ENCODE results near the gene DLGAP1.

- TF ChIP-seq REST (tag by site-specific recombination; IDR thresholded peaks at IDR 0.05) = no peak
- no peak for TF ChIP-seq CTCF (tag by site-specific recombination; IDR thresholded peaks at IDR 0.05)
- TF ChIP-seq ZNF792 (tag by site-specific recombination; IDR thresholded peaks at IDR 0.05) = no peak
- no peak for TF ChIP-seq ZNF335 (tag by site-specific recombination; conservative IDR thresholded peaks at IDR 0.05)
- TF ChIP-seq ZNF571 (tag by site-specific recombination; IDR thresholded peaks at IDR 0.05) = no peak
- TF ChIP-seq GLIS2 (tag by site-specific recombination; IDR thresholded peaks at IDR 0.05) = no peak
- TF ChIP-seq ZNF600 (tag by site-specific recombination; IDR thresholded peaks at IDR 0.05) = no peak
- TF ChIP-seq ZNF148 (tag by site-specific recombination; IDR thresholded peaks at IDR 0.05; ENCODE audit: borderline replicate concordance) = no peak
- TF ChIP-seq ZNF701 (tag by site-specific recombination; IDR thresholded peaks at IDR 0.05) = no peak
- TF ChIP-seq ZNF777 (tag by site-specific recombination; IDR thresholded peaks at IDR 0.05; ENCODE audit: borderline replicate concordance) = no peak
- no peak for TF ChIP-seq TRIM28 (IDR thresholded peaks at IDR 0.05; ENCODE audit: borderline replicate concordance, low read length)
- TF ChIP-seq ZNF707 (tag by site-specific recombination; IDR thresholded peaks at IDR 0.05) = no peak
- TF ChIP-seq ZNF184 (tag by site-specific recombination; IDR thresholded peaks at IDR 0.05) = no peak
- TF ChIP-seq OSR2 (tag by site-specific recombination; IDR thresholded peaks at IDR 0.05) = no peak
These were observed 162.4 kb downstream of the DLGAP1 start for GRCh38 chr18:4292696-4293095.
